Measurements from ENCODE around the gene DCC.

Gene DCC

DNA sequence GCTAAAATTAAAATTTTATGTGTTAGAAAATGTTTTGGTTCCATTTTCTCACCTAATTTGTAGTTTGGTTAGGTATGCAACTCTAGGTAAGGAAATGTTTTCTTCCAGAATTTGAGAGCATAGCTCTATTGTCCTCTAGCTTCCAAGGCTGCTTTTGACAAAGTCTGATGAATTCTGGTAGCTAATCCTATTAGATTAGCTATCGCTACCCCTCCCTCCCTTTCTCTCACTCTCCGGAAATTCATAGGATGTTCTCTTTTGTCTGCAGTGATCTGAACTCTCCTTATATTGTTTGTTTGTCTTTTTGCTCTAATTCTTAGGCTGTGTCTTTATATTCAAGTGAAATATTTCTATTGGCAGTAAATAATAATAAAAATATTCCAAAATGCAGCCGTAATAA lies 382.9 kb downstream of the DCC start:
- no peak overlapping the region for H3K9ac ChIP-seq (ENCODE audit: low read depth, low read length, poor library complexity, severe bottlenecking)
- H3K4me1 ChIP-seq (ENCODE audit: insufficient read depth, low read length, poor library complexity, severe bottlenecking), result no peaks in the 10 kb centered on the region
- TF ChIP-seq EZH2phosphoT487 (IDR thresholded peaks at IDR 0.05; ENCODE audit: borderline replicate concordance), result no peak
- TF ChIP-seq, protein P1, sequence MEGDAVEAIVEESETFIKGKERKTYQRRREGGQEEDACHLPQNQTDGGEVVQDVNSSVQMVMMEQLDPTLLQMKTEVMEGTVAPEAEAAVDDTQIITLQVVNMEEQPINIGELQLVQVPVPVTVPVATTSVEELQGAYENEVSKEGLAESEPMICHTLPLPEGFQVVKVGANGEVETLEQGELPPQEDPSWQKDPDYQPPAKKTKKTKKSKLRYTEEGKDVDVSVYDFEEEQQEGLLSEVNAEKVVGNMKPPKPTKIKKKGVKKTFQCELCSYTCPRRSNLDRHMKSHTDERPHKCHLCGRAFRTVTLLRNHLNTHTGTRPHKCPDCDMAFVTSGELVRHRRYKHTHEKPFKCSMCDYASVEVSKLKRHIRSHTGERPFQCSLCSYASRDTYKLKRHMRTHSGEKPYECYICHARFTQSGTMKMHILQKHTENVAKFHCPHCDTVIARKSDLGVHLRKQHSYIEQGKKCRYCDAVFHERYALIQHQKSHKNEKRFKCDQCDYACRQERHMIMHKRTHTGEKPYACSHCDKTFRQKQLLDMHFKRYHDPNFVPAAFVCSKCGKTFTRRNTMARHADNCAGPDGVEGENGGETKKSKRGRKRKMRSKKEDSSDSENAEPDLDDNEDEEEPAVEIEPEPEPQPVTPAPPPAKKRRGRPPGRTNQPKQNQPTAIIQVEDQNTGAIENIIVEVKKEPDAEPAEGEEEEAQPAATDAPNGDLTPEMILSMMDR (conservative IDR thresholded peaks at IDR 0.05; ENCODE audit: low read length), result no peak
- H3K4me3 ChIP-seq (ENCODE audit: low read length, poor library complexity, severe bottlenecking), result no peak overlapping the region
- no peaks in the 10 kb centered on the region for H3K79me2 ChIP-seq (ENCODE audit: insufficient read depth, low read length)
- H3K36me3 ChIP-seq (ENCODE audit: insufficient read depth, low read length), result no peaks in the 10 kb centered on the region
- H4K20me1 ChIP-seq (ENCODE audit: insufficient read depth, low read length, poor library complexity, severe bottlenecking), result no peaks in the 10 kb centered on the region
- no peaks in the 10 kb centered on the region for H3K9me2 ChIP-seq (replicated peaks; ENCODE audit: low read depth, low read length)
- no peaks in the 10 kb centered on the region; the same call in 1 of the 2 replicates for H3K9me3 ChIP-seq (ENCODE audit: insufficient read depth, low read depth, low read length)
- H3K4me2 ChIP-seq (ENCODE audit: low read depth, low read length, poor library complexity, severe bottlenecking), result no peak overlapping the region
- H3F3A ChIP-seq (ENCODE audit: low read depth), result no peaks in the 10 kb centered on the region
- no peaks in the 10 kb centered on the region for H3K27me3 ChIP-seq (ENCODE audit: insufficient read depth, low read length, poor library complexity, severe bottlenecking)
- no peak overlapping the region for H2AFZ ChIP-seq (ENCODE audit: low read length)

DNA sequence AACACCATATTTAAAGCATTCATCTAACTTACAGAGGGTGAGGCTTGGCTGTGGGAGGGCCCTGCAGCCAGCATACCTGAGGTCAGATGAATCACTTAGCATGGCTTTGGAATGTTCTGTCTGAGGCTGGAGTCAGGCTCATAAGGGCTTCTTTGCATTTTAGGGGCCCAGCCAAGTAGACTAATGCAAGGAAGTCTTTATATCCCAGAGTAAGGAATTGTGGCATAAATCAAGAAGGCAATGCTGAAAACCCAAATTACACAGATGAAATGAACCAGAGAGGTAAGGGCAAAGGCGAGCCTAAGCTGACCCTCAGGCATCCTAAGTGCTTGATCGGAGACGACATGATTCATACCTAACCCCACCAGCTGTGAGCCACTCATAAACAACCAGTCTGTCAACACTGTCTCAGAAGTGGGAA lies 383.6 kb downstream of the DCC start:
- no peak overlapping the region for H3K4me2 ChIP-seq (ENCODE audit: low read depth, low read length, poor library complexity, severe bottlenecking)
- no peak overlapping the region for H3K4me3 ChIP-seq (ENCODE audit: low read length, poor library complexity, severe bottlenecking)
- no peaks in the 10 kb centered on the region for H4K20me1 ChIP-seq (ENCODE audit: insufficient read depth, low read length, poor library complexity, severe bottlenecking)
- H2AFZ ChIP-seq (ENCODE audit: low read length), result no peak overlapping the region
- no peaks in the 10 kb centered on the region for H3K36me3 ChIP-seq (ENCODE audit: insufficient read depth, low read length)
- no peaks in the 10 kb centered on the region for H3K79me2 ChIP-seq (ENCODE audit: insufficient read depth, low read length)
- no peaks in the 10 kb centered on the region for H3F3A ChIP-seq (ENCODE audit: low read depth)
- TF ChIP-seq, protein P1 (conservative IDR thresholded peaks at IDR 0.05; ENCODE audit: low read length), result no peak
- no peak for TF ChIP-seq EZH2phosphoT487 (IDR thresholded peaks at IDR 0.05; ENCODE audit: borderline replicate concordance)
- no peaks in the 10 kb centered on the region for H3K9me2 ChIP-seq (replicated peaks; ENCODE audit: low read depth, low read length)
- H3K9me3 ChIP-seq (ENCODE audit: insufficient read depth, low read depth, low read length), result no peaks in the 10 kb centered on the region; the same call in 1 of the 2 replicates
- no peaks in the 10 kb centered on the region for H3K27me3 ChIP-seq (ENCODE audit: insufficient read depth, low read length, poor library complexity, severe bottlenecking)
- no peak overlapping the region for H3K9ac ChIP-seq (ENCODE audit: low read depth, low read length, poor library complexity, severe bottlenecking)
- H3K4me1 ChIP-seq (ENCODE audit: insufficient read depth, low read length, poor library complexity, severe bottlenecking), result no peaks in the 10 kb centered on the region

DNA sequence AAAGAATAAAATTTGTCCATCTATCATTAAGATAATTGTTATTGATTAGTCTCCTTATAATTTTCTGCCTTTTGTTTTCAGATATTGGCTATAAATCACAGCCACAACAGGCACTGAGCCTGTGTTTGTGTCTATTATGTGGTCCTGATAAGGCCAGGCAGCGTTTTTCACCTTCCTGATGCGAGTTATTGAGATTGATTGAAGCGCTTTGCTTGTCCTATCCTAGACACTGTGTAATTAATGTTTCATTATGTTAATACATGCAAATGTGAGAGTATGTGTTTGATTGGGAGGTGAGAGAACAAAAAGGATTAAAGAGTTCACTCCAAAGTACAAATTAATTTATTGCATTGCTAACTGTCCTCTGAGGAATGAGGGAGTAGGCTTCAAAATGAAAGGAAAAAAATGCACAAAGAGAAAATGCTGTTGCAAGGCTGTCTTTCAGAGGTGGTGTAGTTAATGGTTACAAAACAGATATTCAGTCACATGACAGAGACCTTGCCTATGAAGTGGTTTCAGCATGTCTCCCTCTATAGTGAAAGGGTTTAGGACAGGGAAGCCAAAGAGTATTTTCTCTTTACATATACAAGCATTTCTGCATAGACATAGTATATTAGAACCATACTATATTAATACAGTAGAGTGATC lies 391.1 kb downstream of the DCC start:
- no peak for TF ChIP-seq EZH2phosphoT487 (IDR thresholded peaks at IDR 0.05; ENCODE audit: borderline replicate concordance)
- TF ChIP-seq, protein P1 (conservative IDR thresholded peaks at IDR 0.05; ENCODE audit: low read length), result no peak
- Histone ChIP-seq H4K20me1 (ENCODE audit: insufficient read depth, low read length, poor library complexity, severe bottlenecking) (no peaks in the 10 kb centered on the region), H3K9me3 (ENCODE audit: insufficient read depth, low read depth, low read length) (no peaks in the 10 kb centered on the region), H3K9ac (ENCODE audit: low read depth, low read length, poor library complexity, severe bottlenecking) (no peak overlapping the region), H3K4me3 (ENCODE audit: low read length, poor library complexity, severe bottlenecking) (no peak overlapping the region), H3K9me2 (replicated peaks; ENCODE audit: low read depth, low read length) (0 out of 2 replicates have a peak, but pooled peaks cover 3% of the 10 kb centered on the region), H3K27me3 (ENCODE audit: insufficient read depth, low read length, poor library complexity, severe bottlenecking) (no peaks in the 10 kb centered on the region), H3K36me3 (ENCODE audit: insufficient read depth, low read length) (no peaks in the 10 kb centered on the region), H3K79me2 (ENCODE audit: insufficient read depth, low read length) (no peaks in the 10 kb centered on the region), H3K4me1 (ENCODE audit: insufficient read depth, low read length, poor library complexity, severe bottlenecking) (no peaks in the 10 kb centered on the region), H3K4me2 (ENCODE audit: low read depth, low read length, poor library complexity, severe bottlenecking) (no peak overlapping the region), H3F3A (ENCODE audit: low read depth) (no peaks in the 10 kb centered on the region), H2AFZ (ENCODE audit: low read length) (no peak overlapping the region)

Measured in Loucy (cell line).